K562 (cell line): ENCODE measurements around the gene CACNA2D3. TPM values are rescaled to one million over a fixed set of nuclear protein-coding genes. Genes with fewer than 3 reads are reported as not detected.

Experiments
- ATAC-seq: fragments of 200-7000 bp; cut with Tn5 transposase; 3 replicates; pipeline ENCODE4 v1.9.1; 2020; ENCODE audit warnings: moderate library complexity
- BruUV-seq: library from RNA; stranded (reverse); fragments of 400-500 nt; replicated peaks from 2 replicates; lab custom pipeline; 2021; lab: Mats Ljungman, UMichigan
- CTCF ChIA-PET: fragments of 300-600 bp; formaldehyde crosslinking; extraction: SDS; loops from one replicate; lab custom pipeline; 2021; ENCODE audit warnings: low intra/inter-chr PET ratio; lab: Yijun Ruan, JAX
- POLR2A ChIA-PET: fragments of 300-600, 350-650 bp; sonication (Branson Sonifier 250); formaldehyde crosslinking; extraction: SDS; loops from one replicate; lab custom pipeline; 2021; ENCODE audit warnings: antibody characterized with exemption, inconsistent platforms; lab: Yijun Ruan, JAX
- DNase-seq, 4 experiments: peaks; one replicate each; pipeline versions ENCODE4 v3.0.0 to v3.0.0-alpha.2; 2011 to 2018; ENCODE audit warnings: low spot score in 3 of 4, mixed read lengths in 3 of 4; ENCODE audit errors: extremely low read depth in 1 of 4
- FAIRE-seq: peaks from 2 replicates; lab custom pipeline; 2011; peaks lifted over from hg19 to GRCh38; lab: Jason Lieb, UNC
- H2AFZ ChIP-seq: 2 replicates; pipeline ENCODE4 v1.6.0; 2011; ENCODE audit warnings: low read depth, low read length, control low read depth, inconsistent platforms
- H3K27ac ChIP-seq: fragments of 200-600 bp; 3 replicates; pipeline ENCODE4 v1.8.0; 2011; ENCODE audit warnings: low read depth, mild to moderate bottlenecking, control low read depth, inconsistent platforms, low read length, moderate library complexity, mixed read lengths; ENCODE audit errors: extremely low read depth
- H3K27me3 ChIP-seq, 2 experiments: fragments of 300-600 bp in 1 of 2; 2 replicates in 1 of 2; 3 replicates in 1 of 2; pipeline versions ENCODE4 v1.6.0 to v1.8.0; 2011; ENCODE audit warnings: inconsistent platforms in 2 of 2, low read length in 2 of 2, mild to moderate bottlenecking in 1 of 2, mixed read lengths in 1 of 2, moderate library complexity in 1 of 2; ENCODE audit not compliant: control insufficient read depth in 2 of 2, insufficient read depth in 2 of 2
- H3K36me3 ChIP-seq: fragments of 300-600 bp; 3 replicates; pipeline ENCODE4 v1.8.0; 2011; ENCODE audit warnings: mild to moderate bottlenecking, low read length, inconsistent platforms; ENCODE audit not compliant: control insufficient read depth, insufficient read depth
- H3K4me1 ChIP-seq, 2 experiments: fragments of 200-600 bp in 1 of 2; replicated peaks in 1 of 2; 2 replicates in 1 of 2; 3 replicates in 1 of 2; pipeline versions ENCODE4 v1.5.1 to v1.8.0; 2011; ENCODE audit warnings: inconsistent platforms in 2 of 2, low read length in 2 of 2, mild to moderate bottlenecking in 1 of 2, mixed read lengths in 1 of 2, moderate library complexity in 1 of 2; ENCODE audit not compliant: control insufficient read depth in 2 of 2, insufficient read depth in 2 of 2
- H3K4me2 ChIP-seq: 2 replicates; pipeline ENCODE4 v1.6.1; 2011; ENCODE audit warnings: low read length, control low read depth, inconsistent platforms, mixed read lengths; ENCODE audit not compliant: insufficient read depth
- H3K4me3 ChIP-seq: fragments of 200-600 bp; sonication (generic), shearing (Covaris generic); 2 replicates; pipeline ENCODE4 v1.5.1; 2016; ENCODE audit warnings: control low read depth, inconsistent platforms
- H3K79me2 ChIP-seq: fragments of 200-600 bp; 3 replicates; pipeline ENCODE4 v1.8.0; 2011; ENCODE audit warnings: low read length, inconsistent platforms; ENCODE audit not compliant: control insufficient read depth, insufficient read depth
- H3K9ac ChIP-seq, 2 experiments: 2 replicates each; pipeline versions ENCODE4 v1.6.0 to v1.6.1; 2011; ENCODE audit warnings: low read depth in 2 of 2, low read length in 2 of 2, control low read depth in 1 of 2, inconsistent platforms in 1 of 2, mild to moderate bottlenecking in 1 of 2, mixed read lengths in 1 of 2; ENCODE audit not compliant: insufficient read depth in 1 of 2
- H3K9me1 ChIP-seq: one replicate; pipeline ENCODE4 v1.6.0; 2011; ENCODE audit warnings: inconsistent platforms, mild to moderate bottlenecking, low read length, moderate library complexity; ENCODE audit not compliant: control insufficient read depth, insufficient read depth
- H3K9me3 ChIP-seq: replicated peaks from 2 replicates; pipeline ENCODE4 v1.5.1; 2011; ENCODE audit warnings: low read depth, low read length, inconsistent platforms; ENCODE audit not compliant: control insufficient read depth, insufficient read depth
- H4K20me1 ChIP-seq: replicated peaks from 2 replicates; pipeline ENCODE4 v1.6.1; 2011; ENCODE audit warnings: low read length, inconsistent platforms, mixed read lengths; ENCODE audit not compliant: control insufficient read depth, insufficient read depth
- AFF1 ChIP-seq, 2 experiments: fragments of 450-650 bp; IDR thresholded peaks; 2 replicates each; pipeline ENCODE4 v1.6.1; 2018; ENCODE audit warnings: mild to moderate bottlenecking in 2 of 2, low read depth in 1 of 2; ENCODE audit not compliant: partially characterized antibody in 2 of 2
- CBX5 ChIP-seq: IDR thresholded peaks from 2 replicates; pipeline ENCODE4 v1.6.1; 2014; ENCODE audit warnings: low read depth, borderline replicate concordance
- CHD2 ChIP-seq: IDR thresholded peaks from 2 replicates; pipeline ENCODE4 v1.6.1; 2011; ENCODE audit warnings: low read depth, low read length
- ELF1 ChIP-seq: fragments of 200-800 bp; sonication (Bioruptor generic); IDR thresholded peaks from 2 replicates; pipeline ENCODE4 v1.6.1; 2016; ENCODE audit warnings: missing genetic modification characterization, missing compliant biosample characterization
- EP300 ChIP-seq: IDR thresholded peaks from 2 replicates; pipeline ENCODE4 v1.6.1; 2012; ENCODE audit warnings: low read length, improper control_type of control experiment
- MNT ChIP-seq, 2 experiments: fragments of 450-650 bp; conservative IDR thresholded peaks; 2 replicates each; pipeline ENCODE4 v1.6.1; 2017; ENCODE audit warnings: mild to moderate bottlenecking in 2 of 2, moderate library complexity in 2 of 2
- PHF20 ChIP-seq: fragments of 450-650 bp; IDR thresholded peaks from 2 replicates; pipeline ENCODE4 v1.6.1; 2018; ENCODE audit not compliant: partially characterized antibody
- RBM34 ChIP-seq: fragments of 200-400 bp; formaldehyde crosslinking; IDR thresholded peaks from 2 replicates; pipeline ENCODE4 v1.6.1; 2018; ENCODE audit warnings: low read length, borderline replicate concordance; ENCODE audit not compliant: insufficient read depth
- SNAPC5 ChIP-seq: fragments of 250-450 bp; sonication (Bioruptor Pico); IDR thresholded peaks from 2 replicates; pipeline ENCODE4 v1.8.0; 2021; ENCODE audit warnings: moderate library complexity, mild to moderate bottlenecking, inconsistent platforms
- ZNF280A ChIP-seq: fragments of 450-650 bp; IDR thresholded peaks from 2 replicates; pipeline ENCODE4 v1.6.1; 2018; ENCODE audit warnings: mild to moderate bottlenecking, low read depth; ENCODE audit not compliant: partially characterized antibody
- WGBS: fragments of 100-300 bp; shearing (Covaris generic); methylation state at CpG from one replicate; pipeline ENCODE4 v1.1.6; 2016; ENCODE audit warnings: low coverage, mixed read lengths; ENCODE audit not compliant: insufficient coverage; ENCODE audit errors: missing lambda C conversion rate; 5-methylcytosine and 5-hydroxymethylcytosine counted together
- in situ Hi-C: fragments of 300-500 bp; cut with MboI; formaldehyde crosslinking; loops from 4 replicates; pipeline ENCODE4 v1.15.0; 2018; ENCODE audit warnings: inconsistent platforms, mixed read lengths
- intact Hi-C: fragments of 100-400 bp; cut with micrococcal nuclease; formaldehyde crosslinking; loops from 2 replicates; pipeline ENCODE4 v1.14.2; 2022
- polyA plus RNA-seq, 8 experiments: library from polyadenylated mRNA; depleted of rRNA in 4 of 8; stranded (reverse) in 5 of 8; unstranded in 3 of 8; fragments of >200 nt; fragmentation: Nextera tagmentation in 2 of 8; fragmentation: Illumina TruSeq in 1 of 8; extraction: Ambion mirVana in 2 of 8; extraction: Trizol in 1 of 8; gene quantifications; 2 replicates each; pipeline versions ENCODE4 v1.2.1 to v1.2.3, GENCODE V29; 2011 to 2014; ENCODE audit warnings: inconsistent platforms in 1 of 8, missing spikeins in 1 of 8
- total RNA-seq, 7 experiments: library from RNA; depleted of rRNA in 6 of 7; stranded (reverse); fragments of >200 nt in 6 of 7; fragmentation: Illumina TruSeq in 2 of 7; extraction: Trizol in 2 of 7; gene quantifications; 2 replicates each; pipeline versions ENCODE4 v1.2.1 to v1.2.3, GENCODE V29; 2011 to 2021; ENCODE audit warnings: low replicate concordance in 1 of 7

CACNA2D3 gene
- total and polyA plus RNA-seq, 9 of the 15 experiments (the other 6 are each of a cell fraction or from before 2014, with no cell fraction given) = 0.01 TPM; not detected in 8

- Histone ChIP-seq H3K27me3 (no peaks in the 10 kb centered on the region; a peak in 1 of 5 replicates), H3K9me1 (no peaks in the 10 kb centered on the region), H3K4me2 (no peak overlapping the region), H2AFZ (no peak overlapping the region), H3K79me2 (no peaks in the 10 kb centered on the region), H3K9ac (no peak overlapping the region), H3K4me3 (no peak overlapping the region), H4K20me1 (no peaks in the 10 kb centered on the region), H3K36me3 (no peaks in the 10 kb centered on the region), H3K27ac (no peak overlapping the region), H3K9me3 (no peaks in the 10 kb centered on the region), H3K4me1 (no peaks in the 10 kb centered on the region)
- POLR2A ChIA-PET = no interaction called here
- intact Hi-C loops = loop anchor here (10.0 kb wide), 1 partner anchor 114 kb away; no protein-coding TSS in a partner anchor
- no peak for FAIRE-seq
- in situ Hi-C loops = no loop called here
- 7% methylated on average over 4 of the region's 4 CpGs for WGBS
- CTCF ChIA-PET = no interaction called here
- DNase-seq = no peak
- BruUV-seq = no TSS peak
- no peak for ATAC-seq
- no peak for TF ChIP-seq CBX5
- TF ChIP-seq RBM34 = no peak
- TF ChIP-seq ZNF280A = no peak
- TF ChIP-seq ELF1 = no peak
- no peak for TF ChIP-seq AFF1 (IDR thresholded peaks at IDR 0.05; ENCODE audit: low read depth in 1 of 2, partially characterized antibody in 2 of 2)
- TF ChIP-seq EP300 = no peak
- TF ChIP-seq SNAPC5 (CRISPR knock-in tag) = no peak
- no peak for TF ChIP-seq CHD2
- TF ChIP-seq MNT (conservative IDR thresholded peaks at IDR 0.05) = no peak
- TF ChIP-seq PHF20 = no peak
These were observed 866.0 kb downstream of the CACNA2D3 start for GRCh38 chr3:54988302-54988837.
